Astrocyte (in vitro differentiated cells and primary cell): ENCODE measurements around the gene LYRM4. TPM values are rescaled to one million over a fixed set of nuclear protein-coding genes. Genes with fewer than 3 reads are reported as not detected.

Experiments used
- DNase-seq: peaks from one replicate; pipeline ENCODE4 v3.0.0-alpha.2; 2010; ENCODE audit warnings: low read depth
- FAIRE-seq: peaks from 2 replicates; lab custom pipeline; 2011; peaks lifted over from hg19 to GRCh38; lab: Jason Lieb, UNC
- H2AFZ ChIP-seq: 2 replicates; pipeline ENCODE4 v1.6.0; 2012; ENCODE audit warnings: low read depth, low read length, inconsistent platforms
- H3K27ac ChIP-seq: 2 replicates; pipeline ENCODE4 v1.5.1; 2011; ENCODE audit warnings: low read depth, low read length, inconsistent platforms
- H3K27me3 ChIP-seq: 2 replicates; pipeline ENCODE4 v1.6.0; 2011; ENCODE audit warnings: low read length, inconsistent platforms; ENCODE audit not compliant: insufficient read depth
- H3K36me3 ChIP-seq: 2 replicates; pipeline ENCODE4 v1.5.1; 2011; ENCODE audit warnings: low read length, inconsistent platforms; ENCODE audit not compliant: insufficient read depth
- H3K4me1 ChIP-seq: 2 replicates; pipeline ENCODE4 v1.5.1; 2011; ENCODE audit warnings: low read length, inconsistent platforms; ENCODE audit not compliant: insufficient read depth
- H3K4me2 ChIP-seq: 2 replicates; pipeline ENCODE4 v1.6.0; 2012; ENCODE audit warnings: low read length, inconsistent platforms
- H3K4me3 ChIP-seq: 2 replicates; pipeline ENCODE4 v1.5.1; 2011; ENCODE audit warnings: low read depth, mild to moderate bottlenecking, low read length, inconsistent platforms; ENCODE audit not compliant: insufficient read depth
- H3K79me2 ChIP-seq: 2 replicates; pipeline ENCODE4 v1.6.0; 2012; ENCODE audit warnings: mild to moderate bottlenecking, low read length, inconsistent platforms; ENCODE audit not compliant: insufficient read depth
- H3K9ac ChIP-seq: 2 replicates; pipeline ENCODE4 v1.6.0; 2012; ENCODE audit warnings: mild to moderate bottlenecking, low read length, inconsistent platforms
- H3K9me3 ChIP-seq: 2 replicates; pipeline ENCODE4 v1.5.1; 2012; ENCODE audit warnings: low read depth, mild to moderate bottlenecking, low read length, inconsistent platforms; ENCODE audit not compliant: insufficient read depth
- H4K20me1 ChIP-seq: 2 replicates; pipeline ENCODE4 v1.6.0; 2012; ENCODE audit warnings: low read length, inconsistent platforms; ENCODE audit not compliant: insufficient read depth
- H3K27ac Mint-ChIP-seq: one replicate; pipeline ENCODE4 v1.8.0; 2021; ENCODE audit warnings: mild to moderate bottlenecking, mixed read lengths; ENCODE audit not compliant: unreplicated experiment
- H3K27me3 Mint-ChIP-seq: one replicate; pipeline ENCODE4 v1.8.0; 2021; ENCODE audit warnings: low read depth, mixed read lengths; ENCODE audit not compliant: unreplicated experiment
- H3K36me3 Mint-ChIP-seq: one replicate; pipeline ENCODE4 v1.8.0; 2021; ENCODE audit warnings: low read depth, mixed read lengths; ENCODE audit not compliant: unreplicated experiment
- H3K4me1 Mint-ChIP-seq: one replicate; pipeline ENCODE4 v1.8.0; 2021; ENCODE audit warnings: low read depth, mixed read lengths; ENCODE audit not compliant: unreplicated experiment
- H3K4me3 Mint-ChIP-seq: one replicate; pipeline ENCODE4 v1.8.0; 2021; ENCODE audit warnings: mild to moderate bottlenecking, moderate library complexity, mixed read lengths; ENCODE audit not compliant: unreplicated experiment
- H3K9me3 Mint-ChIP-seq: one replicate; pipeline ENCODE4 v1.8.0; 2021; ENCODE audit warnings: mild to moderate bottlenecking, mixed read lengths; ENCODE audit not compliant: unreplicated experiment
- CTCF ChIP-seq: IDR thresholded peaks from 2 replicates; pipeline ENCODE4 v1.5.1; 2011; ENCODE audit warnings: low read depth, mild to moderate bottlenecking, inconsistent platforms, low read length, moderate library complexity; ENCODE audit not compliant: insufficient read depth
- EZH2 ChIP-seq: IDR thresholded peaks from 2 replicates; pipeline ENCODE4 v1.6.1; 2012; ENCODE audit warnings: mild to moderate bottlenecking, low read length, inconsistent platforms; ENCODE audit not compliant: insufficient read depth
- total RNA-seq: library from RNA; stranded (reverse); gene quantifications from 2 replicates; pipeline ENCODE4 v1.2.1, GENCODE V29; 2021

Gene LYRM4
- total RNA-seq, 1 donor from 2014 or later = 39.1 TPM

DNA sequence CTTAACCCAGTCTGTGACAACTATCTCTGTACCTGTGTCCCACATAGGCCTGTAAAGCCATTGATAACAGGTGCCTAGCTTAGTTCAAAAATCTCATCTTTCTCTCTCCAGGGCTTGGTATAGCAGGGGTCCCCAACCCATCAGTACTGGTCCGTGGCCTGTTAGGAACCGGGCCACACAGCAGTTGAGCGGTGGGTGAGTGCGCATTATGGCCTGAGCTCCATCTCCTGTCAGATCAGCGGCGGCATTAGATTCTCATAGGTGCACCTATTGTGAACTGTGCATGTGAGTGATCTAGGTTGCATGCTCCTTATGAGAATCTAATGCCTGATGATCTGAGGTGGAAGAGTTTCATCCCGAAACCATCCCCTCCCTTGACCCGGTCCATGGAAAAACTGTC, 3.4 kb downstream of the LYRM4 start:
- Mint-ChIP-seq H3K36me3 (peaks cover 12% of the 10 kb centered on the region), H3K27ac (no peak overlapping the region)
- no peak for TF ChIP-seq EZH2
- no peak for TF ChIP-seq CTCF

DNA sequence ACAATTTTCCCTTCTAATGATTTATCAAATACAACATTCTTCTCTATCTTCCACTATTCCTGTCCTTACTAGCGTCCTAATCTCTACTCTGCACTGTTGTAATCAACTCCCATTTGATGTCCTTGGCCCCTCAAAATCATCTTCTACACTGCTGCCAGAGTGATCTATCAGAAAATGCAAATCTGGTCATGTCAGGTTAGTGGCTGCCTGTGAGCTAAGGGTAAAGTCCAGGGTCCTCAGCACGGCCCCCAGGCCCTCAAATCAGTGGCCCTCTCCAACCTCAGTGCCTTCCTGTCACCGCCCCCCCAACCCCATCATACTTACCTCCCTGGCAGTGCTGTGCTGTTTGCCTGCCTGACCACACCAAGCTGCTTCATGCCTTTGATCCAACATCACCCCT, 3.8 kb downstream of the LYRM4 start:
- no peak overlapping the region for H3K4me3 Mint-ChIP-seq
- FAIRE-seq (no peak), DNase-seq (no peak)
- H3K9me3 ChIP-seq = no peaks in the 10 kb centered on the region
- no peak overlapping the region for H3K27ac Mint-ChIP-seq
- peaks cover 9% of the 10 kb centered on the region for H3K4me1 Mint-ChIP-seq
- peaks cover 5% of the 10 kb centered on the region for H4K20me1 ChIP-seq
- no peak overlapping the region for H2AFZ ChIP-seq
- no peaks in the 10 kb centered on the region for H3K27me3 Mint-ChIP-seq
- H3K4me2 ChIP-seq = no peak overlapping the region
- TF ChIP-seq EZH2 (no peak), CTCF (no peak)
- peaks cover 12% of the 10 kb centered on the region for H3K36me3 Mint-ChIP-seq
- H3K4me1 ChIP-seq = peaks cover 7% of the 10 kb centered on the region
- H3K9me3 Mint-ChIP-seq = no peaks in the 10 kb centered on the region
- peaks cover 48% of the 10 kb centered on the region for H3K79me2 ChIP-seq
- no peak overlapping the region for H3K4me3 ChIP-seq
- no peaks in the 10 kb centered on the region for H3K27me3 ChIP-seq
- H3K27ac ChIP-seq = no peak overlapping the region
- H3K9ac ChIP-seq = no peak overlapping the region
- no peaks in the 10 kb centered on the region for H3K36me3 ChIP-seq

More for the DNA sequence above, 3.4 kb downstream of the LYRM4 start:
- Histone ChIP-seq H3K4me1 (peaks cover 7% of the 10 kb centered on the region), H3K4me3 (no peak overlapping the region), H3K36me3 (no peaks in the 10 kb centered on the region), H3K79me2 (peaks cover 48% of the 10 kb centered on the region), H3K9me3 (no peaks in the 10 kb centered on the region), H2AFZ (no peak overlapping the region), H3K27me3 (no peaks in the 10 kb centered on the region), H3K9ac (no peak overlapping the region), H3K4me2 (no peak overlapping the region), H4K20me1 (peaks cover 2% of the 10 kb centered on the region), H3K27ac (no peak overlapping the region)
- Mint-ChIP-seq H3K4me3 (no peak overlapping the region), H3K4me1 (peaks cover 9% of the 10 kb centered on the region), H3K27me3 (no peaks in the 10 kb centered on the region), H3K9me3 (no peaks in the 10 kb centered on the region)
- FAIRE-seq (no peak), DNase-seq (no peak)

DNA sequence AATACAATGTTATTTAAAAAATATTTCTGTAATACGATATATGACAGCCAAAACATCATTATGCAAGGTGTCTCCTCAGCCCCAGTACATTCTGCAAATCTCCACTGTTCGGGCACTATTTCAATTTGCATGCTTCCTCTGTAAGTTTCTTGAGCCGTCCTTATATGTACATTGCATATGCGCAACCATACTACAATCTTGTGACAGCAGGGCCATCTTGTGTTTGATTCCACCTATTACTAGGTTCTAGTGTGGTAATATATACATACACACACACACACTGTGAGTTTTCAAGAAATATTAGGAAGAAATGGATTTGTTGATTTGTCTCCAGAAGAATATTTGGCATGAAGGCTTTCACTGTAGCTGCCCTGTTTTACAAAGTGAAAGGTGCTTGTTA, 9.8 kb downstream of the LYRM4 start:
- H4K20me1 ChIP-seq = peaks cover 29% of the 10 kb centered on the region
- DNase-seq = no peak
- H3K27me3 ChIP-seq = no peaks in the 10 kb centered on the region
- peaks cover 6% of the 10 kb centered on the region for H3K36me3 Mint-ChIP-seq
- no peak overlapping the region for H3K9ac ChIP-seq
- H3K36me3 ChIP-seq = no peaks in the 10 kb centered on the region
- H3K4me2 ChIP-seq = no peak overlapping the region
- H2AFZ ChIP-seq = no peak overlapping the region
- H3K27ac Mint-ChIP-seq = no peak overlapping the region
- no peaks in the 10 kb centered on the region for H3K27me3 Mint-ChIP-seq
- peaks cover 16% of the 10 kb centered on the region for H3K4me1 Mint-ChIP-seq
- H3K27ac ChIP-seq = no peak overlapping the region
- H3K79me2 ChIP-seq = peaks cover 27% of the 10 kb centered on the region
- no peaks in the 10 kb centered on the region for H3K9me3 Mint-ChIP-seq
- no peak overlapping the region for H3K4me3 Mint-ChIP-seq
- no peaks in the 10 kb centered on the region for H3K4me1 ChIP-seq
- FAIRE-seq = no peak
- no peaks in the 10 kb centered on the region for H3K9me3 ChIP-seq
- H3K4me3 ChIP-seq = no peak overlapping the region
- TF ChIP-seq CTCF (no peak), EZH2 (no peak)
